Calu3 (cell line): ENCODE results near the gene FOXD2. TPM values are rescaled to one million over a fixed set of nuclear protein-coding genes. Genes with fewer than 3 reads are reported as not detected.
A peak's percentile ranks its signal among the peaks of the same experiment; 100 is the strongest.

Experiments used
- BruUV-seq: library from RNA; stranded (reverse); fragments of 400-500 nt; replicated peaks from 2 replicates; lab custom pipeline; 2021; lab: Mats Ljungman, UMichigan
- CTCF ChIA-PET: fragments of 300-600 bp; sonication (Branson Sonifier 250); formaldehyde crosslinking; loops from one replicate; lab custom pipeline; 2022; ENCODE audit warnings: antibody characterized with exemption; lab: Charles Lee
- DNase-seq: peaks from one replicate; pipeline ENCODE4 v3.0.0; 2022
- H3K27ac Mint-ChIP-seq: one replicate; pipeline ENCODE4 v1.8.0; 2022; ENCODE audit warnings: mixed read lengths; ENCODE audit not compliant: unreplicated experiment
- H3K27me3 Mint-ChIP-seq: one replicate; pipeline ENCODE4 v1.8.0; 2022; ENCODE audit warnings: mixed read lengths; ENCODE audit not compliant: unreplicated experiment
- H3K36me3 Mint-ChIP-seq: one replicate; pipeline ENCODE4 v1.8.0; 2022; ENCODE audit warnings: mild to moderate bottlenecking, moderate library complexity, mixed read lengths; ENCODE audit not compliant: insufficient read depth, unreplicated experiment
- H3K4me1 Mint-ChIP-seq: one replicate; pipeline ENCODE4 v1.8.0; 2022; ENCODE audit warnings: mild to moderate bottlenecking, low read depth, mixed read lengths; ENCODE audit not compliant: unreplicated experiment
- H3K4me3 Mint-ChIP-seq: one replicate; pipeline ENCODE4 v1.8.0; 2022; ENCODE audit warnings: mild to moderate bottlenecking, low read depth, moderate library complexity, mixed read lengths; ENCODE audit not compliant: unreplicated experiment
- H3K9me3 Mint-ChIP-seq: one replicate; pipeline ENCODE4 v1.8.0; 2022; ENCODE audit warnings: low read depth, mixed read lengths; ENCODE audit not compliant: unreplicated experiment
- intact Hi-C: fragments of 100-400 bp; cut with micrococcal nuclease; formaldehyde crosslinking; loops from one replicate; pipeline ENCODE4 v1.10.0; 2022; ENCODE audit not compliant: unreplicated experiment
- total RNA-seq: library from RNA; stranded (reverse); gene quantifications from 2 replicates; pipeline ENCODE4 v1.2.3, GENCODE V29; 2022
- TF ChIP-seq, protein P1 (sequence below): fragments of 200-600 bp; IDR thresholded peaks from one replicate; pipeline ENCODE4 v1.8.0; 2022; ENCODE audit warnings: antibody characterized with exemption; ENCODE audit not compliant: unreplicated experiment

Gene FOXD2
- total RNA-seq, 1 experiment from 2014 or later: 0.68 TPM

DNA sequence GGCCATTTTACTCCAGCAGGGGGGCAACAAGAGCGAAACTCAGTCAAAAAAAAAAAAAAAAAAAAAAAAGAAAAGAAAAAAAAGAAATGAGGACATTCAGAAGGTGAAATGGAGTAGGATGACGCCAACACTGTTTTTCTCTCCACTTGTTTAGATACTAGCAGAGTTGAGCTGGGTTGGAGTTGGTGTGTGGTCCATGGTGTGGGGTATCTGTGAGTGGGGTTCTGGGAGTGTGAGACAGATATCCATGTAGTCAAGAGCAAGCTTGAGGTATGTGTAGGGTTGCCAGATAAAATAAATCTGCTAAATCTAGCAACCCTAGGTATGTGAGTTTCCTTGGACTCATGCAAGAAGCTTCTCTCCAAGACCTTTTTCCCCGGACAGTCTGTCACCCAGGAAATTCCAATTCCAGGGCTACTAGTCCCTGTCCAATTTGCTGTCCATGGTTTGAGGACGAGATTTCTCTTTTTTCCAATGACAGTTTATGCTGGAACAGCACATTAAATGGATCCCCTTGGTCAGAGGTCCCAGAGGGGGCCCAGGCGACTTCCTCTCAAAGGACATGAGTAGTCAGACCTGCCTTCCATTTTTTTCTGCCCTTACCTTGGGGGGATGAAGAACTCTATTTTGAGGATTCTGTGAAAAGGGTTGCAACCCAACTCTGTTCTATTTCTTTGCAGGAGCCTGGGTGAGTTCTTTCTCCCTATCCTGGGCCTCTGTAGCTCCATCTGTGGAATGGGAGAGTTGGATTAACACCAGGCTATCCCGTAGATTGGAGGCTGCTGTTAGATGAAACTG is 2.1 kb upstream of the FOXD2 start:
- peak overlapping the region; percentile 87 for H3K4me3 Mint-ChIP-seq
- H3K9me3 Mint-ChIP-seq: no peaks in the 10 kb centered on the region
- no peak for DNase-seq
- TF ChIP-seq, protein P1, sequence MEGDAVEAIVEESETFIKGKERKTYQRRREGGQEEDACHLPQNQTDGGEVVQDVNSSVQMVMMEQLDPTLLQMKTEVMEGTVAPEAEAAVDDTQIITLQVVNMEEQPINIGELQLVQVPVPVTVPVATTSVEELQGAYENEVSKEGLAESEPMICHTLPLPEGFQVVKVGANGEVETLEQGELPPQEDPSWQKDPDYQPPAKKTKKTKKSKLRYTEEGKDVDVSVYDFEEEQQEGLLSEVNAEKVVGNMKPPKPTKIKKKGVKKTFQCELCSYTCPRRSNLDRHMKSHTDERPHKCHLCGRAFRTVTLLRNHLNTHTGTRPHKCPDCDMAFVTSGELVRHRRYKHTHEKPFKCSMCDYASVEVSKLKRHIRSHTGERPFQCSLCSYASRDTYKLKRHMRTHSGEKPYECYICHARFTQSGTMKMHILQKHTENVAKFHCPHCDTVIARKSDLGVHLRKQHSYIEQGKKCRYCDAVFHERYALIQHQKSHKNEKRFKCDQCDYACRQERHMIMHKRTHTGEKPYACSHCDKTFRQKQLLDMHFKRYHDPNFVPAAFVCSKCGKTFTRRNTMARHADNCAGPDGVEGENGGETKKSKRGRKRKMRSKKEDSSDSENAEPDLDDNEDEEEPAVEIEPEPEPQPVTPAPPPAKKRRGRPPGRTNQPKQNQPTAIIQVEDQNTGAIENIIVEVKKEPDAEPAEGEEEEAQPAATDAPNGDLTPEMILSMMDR: no peak
- H3K4me1 Mint-ChIP-seq: peaks cover 23% of the 10 kb centered on the region
- BruUV-seq: no TSS peak
- H3K27ac Mint-ChIP-seq: no peak overlapping the region
- CTCF ChIA-PET: interaction anchor here (0.5 to 4.9 kb wide), 13 partner anchors 10 to 1188 kb away, joined by 3 to 85 read pairs (median 5); partner anchors contain the start of gene RAD54L
- no peaks in the 10 kb centered on the region for H3K27me3 Mint-ChIP-seq
- H3K36me3 Mint-ChIP-seq: peaks cover 16% of the 10 kb centered on the region
- intact Hi-C loops: loop anchor here (2.0 to 5.0 kb wide), 3 partner anchors 92 to 291 kb away; no protein-coding TSS in a partner anchor

DNA sequence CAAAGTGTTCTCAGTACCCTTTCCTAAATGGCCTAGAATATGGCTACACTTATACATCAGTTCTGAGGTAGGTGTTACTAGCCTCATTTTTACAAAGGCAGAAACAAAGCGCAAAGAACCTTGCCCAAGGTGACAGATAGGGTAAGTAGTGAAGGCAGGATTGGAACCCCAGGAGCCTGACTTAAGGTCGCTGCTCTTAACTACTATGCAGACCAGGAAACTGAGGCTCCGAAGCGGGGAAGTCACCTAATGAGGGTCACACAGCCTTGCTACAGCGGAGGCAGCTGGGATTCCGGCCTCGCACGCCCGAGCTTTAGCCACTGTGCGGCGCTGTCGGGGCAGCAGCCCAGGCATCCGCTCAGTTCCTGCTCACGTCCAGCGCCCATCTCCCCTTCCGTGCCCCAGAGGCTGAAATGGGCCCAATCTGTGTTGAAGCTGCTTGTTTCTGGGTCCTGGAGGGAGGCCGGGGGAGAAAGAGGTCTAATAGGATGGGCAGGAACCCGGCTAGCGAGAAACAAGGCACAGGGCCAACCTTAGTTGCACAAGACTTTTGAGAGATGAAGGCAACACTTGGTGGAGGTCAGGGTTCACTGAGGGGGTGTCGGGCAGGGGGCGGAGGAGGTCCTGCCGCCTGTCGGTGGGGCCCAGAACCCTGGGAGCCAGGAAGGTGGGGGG is 1.4 kb upstream of the FOXD2 start:
- peak; percentile 85 for DNase-seq
- Mint-ChIP-seq H3K4me3 (peak overlapping the region; percentile 87), H3K4me1 (peaks cover 16% of the 10 kb centered on the region), H3K27ac (peak overlapping the region; percentile 48), H3K36me3 (peaks cover 16% of the 10 kb centered on the region), H3K27me3 (no peaks in the 10 kb centered on the region), H3K9me3 (no peaks in the 10 kb centered on the region)
- CTCF ChIA-PET: interaction anchor here (0.5 to 4.9 kb wide), 12 partner anchors 11 to 1189 kb away, joined by 3 to 85 read pairs (median 4); partner anchors contain the start of gene RAD54L
- intact Hi-C loops: loop anchor here (2.0 to 5.0 kb wide), 3 partner anchors 91 to 290 kb away; no protein-coding TSS in a partner anchor
- no TSS peak for BruUV-seq
- TF ChIP-seq, protein P1: peak; percentile 81

DNA sequence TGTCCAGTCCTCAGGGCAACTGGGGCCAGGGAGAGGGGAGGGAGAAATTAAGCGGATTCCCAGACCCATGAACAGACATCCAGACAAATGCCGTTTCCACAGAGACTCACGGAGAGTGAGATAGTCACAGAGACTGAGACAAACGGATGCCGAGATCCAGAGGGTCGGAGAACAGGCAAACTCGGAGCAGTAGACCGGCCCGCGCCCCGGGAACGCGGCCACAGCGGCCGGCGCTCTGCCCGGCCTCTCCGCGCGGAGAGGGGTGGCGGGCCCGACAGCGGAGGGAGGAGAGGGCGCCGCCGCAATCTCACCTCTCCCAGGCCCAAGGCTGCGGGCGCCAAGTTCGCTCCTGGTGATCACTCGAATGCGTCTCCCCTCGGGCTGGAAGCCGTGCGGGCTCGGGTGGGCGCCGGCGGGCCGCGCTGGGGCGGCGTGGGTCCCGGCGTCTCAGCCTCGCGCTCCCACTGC is 831 bp upstream of the FOXD2 start:
- CTCF ChIA-PET: interaction anchor here (0.6 to 4.9 kb wide), 31 partner anchors 12 to 619 kb away, joined by 3 to 85 read pairs (median 4); no protein-coding TSS in a partner anchor
- Mint-ChIP-seq H3K4me1 (peaks cover 15% of the 10 kb centered on the region), H3K9me3 (no peaks in the 10 kb centered on the region), H3K4me3 (peak overlapping the region; percentile 87), H3K27me3 (no peaks in the 10 kb centered on the region), H3K36me3 (peaks cover 16% of the 10 kb centered on the region), H3K27ac (peak overlapping the region; percentile 48)
- TF ChIP-seq, protein P1: no peak
- no TSS peak for BruUV-seq
- intact Hi-C loops: loop anchor here (2.0 to 5.0 kb wide), 3 partner anchors 90 to 290 kb away; no protein-coding TSS in a partner anchor
- peak; percentile 27 for DNase-seq
